WTC11 (cell line): ENCODE data around the gene CTCFL.

ENCODE experiments used
- CTCF ChIP-seq: fragments of 200-600 bp; IDR thresholded peaks from 2 replicates; pipeline ENCODE4 v1.8.0; 2022; ENCODE audit warnings: antibody characterized with exemption
- E2F4 ChIP-seq: sonication (generic); formaldehyde crosslinking; IDR thresholded peaks from 2 replicates; pipeline ENCODE4 v1.8.1; 2022; ENCODE audit warnings: low read depth, mild to moderate bottlenecking, moderate library complexity, missing genetic modification reagents, borderline replicate concordance
- MAX ChIP-seq: sonication (generic); formaldehyde crosslinking; IDR thresholded peaks from 2 replicates; pipeline ENCODE4 v1.8.0; 2022; ENCODE audit warnings: mild to moderate bottlenecking, missing genetic modification reagents

GRCh38 chr20:57449398-57450354, 75.3 kb downstream of the CTCFL start:
- no peak for TF ChIP-seq CTCF
- no peak for TF ChIP-seq E2F4 (CRISPR knock-in tag)
- no peak for TF ChIP-seq MAX (CRISPR knock-in tag)
